ENCODE results near the gene SMC2.

DNA sequence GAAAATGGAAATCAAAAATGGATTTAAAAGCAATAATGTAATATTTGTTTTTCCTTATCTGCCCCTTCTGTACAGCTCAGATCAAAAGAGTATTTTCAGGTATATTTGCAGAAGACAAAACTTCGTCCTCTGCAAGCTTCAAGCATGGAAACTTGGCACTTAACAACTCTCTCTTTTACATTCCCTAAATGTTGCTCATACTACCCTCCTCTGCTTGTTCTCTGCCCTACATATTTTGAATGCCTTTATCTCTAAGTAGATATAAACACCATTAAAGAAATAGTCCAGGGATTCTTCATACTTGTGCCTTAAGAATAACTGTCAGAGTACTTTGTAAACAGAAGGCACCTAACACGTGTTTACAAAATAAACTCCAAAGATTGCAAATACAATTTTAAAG, 19.2 kb upstream of the SMC2 start:
- TF ChIP-seq POLR2A (IDR thresholded peaks at IDR 0.05) (no peak), EP300 (IDR thresholded peaks at IDR 0.05) (no peak)

Data from ovary (tissue), 1 donor.